Transverse colon (tissue), 4 donors: ENCODE measurements around the gene NCOA1. TPM values are rescaled to one million over a fixed set of nuclear protein-coding genes. Genes with fewer than 3 reads are reported as not detected.
A peak's percentile ranks its signal among the peaks of the same experiment; 100 is the strongest.

Experiments used
- DNase-seq: peaks from one replicate; pipeline ENCODE4 v3.0.0-alpha.2; 2019
- H3K27ac ChIP-seq, 4 donors: fragments of 200-600 bp; sonication (generic); 2 replicates each; pipeline ENCODE4 v1.5.1; 2016 to 2018; ENCODE audit warnings: inconsistent platforms in 4 of 4
- H3K27me3 ChIP-seq: fragments of 200-600 bp; sonication (generic); 2 replicates; pipeline ENCODE4 v1.5.1; 2017; ENCODE audit warnings: inconsistent platforms
- H3K36me3 ChIP-seq, 4 donors: fragments of 200-600 bp; sonication (generic); 2 replicates each; pipeline ENCODE4 v1.5.1; 2017 to 2019; ENCODE audit warnings: inconsistent platforms in 4 of 4
- H3K4me1 ChIP-seq, 4 donors: fragments of 200-600 bp; sonication (generic); 2 replicates each; pipeline ENCODE4 v1.5.1; 2017 to 2020; ENCODE audit warnings: inconsistent platforms in 4 of 4
- H3K4me3 ChIP-seq, 4 donors: fragments of 200-600 bp; sonication (generic); 1 replicate in 1 of 4; 2 replicates in 3 of 4; pipeline versions ENCODE4 v1.5.1 to v1.6.1; 2017 to 2019; ENCODE audit warnings: inconsistent platforms in 4 of 4
- H3K9me3 ChIP-seq, 2 donors: fragments of 200-600 bp; sonication (generic); 2 replicates each; pipeline ENCODE4 v1.5.1; 2017 to 2019; ENCODE audit warnings: inconsistent platforms in 2 of 2
- CTCF ChIP-seq, 5 experiments: fragments of 200-600 bp in 3 of 5; fragments of 450-650 bp in 2 of 5; sonication (generic) in 3 of 5; IDR thresholded peaks; 1 replicate in 2 of 5; 2 replicates in 3 of 5; pipeline ENCODE4 v1.5.1; 2016 to 2017; ENCODE audit warnings: antibody characterized with exemption in 5 of 5, inconsistent platforms in 3 of 5, mild to moderate bottlenecking in 2 of 5, moderate library complexity in 1 of 5
- EP300 ChIP-seq: sonication (generic); formaldehyde crosslinking; IDR thresholded peaks from one replicate; pipeline ENCODE4 v1.6.1; 2017; ENCODE audit warnings: antibody characterized with exemption, low read depth
- POLR2A ChIP-seq: fragments of 450-650 bp; IDR thresholded peaks from one replicate; pipeline ENCODE4 v1.6.1; 2016; ENCODE audit warnings: antibody characterized with exemption, mild to moderate bottlenecking, moderate library complexity
- POLR2AphosphoS5 ChIP-seq, 3 donors: sonication (generic); formaldehyde crosslinking; IDR thresholded peaks; one replicate each; pipeline ENCODE4 v1.6.1; 2016; ENCODE audit warnings: antibody characterized with exemption in 3 of 3
- WGBS, 2 donors: methylation state at CpG; one replicate each; pipeline ENCODE4 v1.1.5; 2018; ENCODE audit warnings: low coverage in 1 of 2; 5-methylcytosine and 5-hydroxymethylcytosine counted together
- in situ Hi-C, 4 donors: fragments of 200-750 bp; cut with MboI; loops; one replicate each; pipeline versions ENCODE4 v1.15.0 to v1.15.1; 2017; ENCODE audit warnings: low sequenced_read_pairs in 3 of 4, low pct_ligation_motif_present in 1 of 4, low pct_unique_long_range_greater_than_20kb in 1 of 4
- intact Hi-C: fragments of 100-400 bp; cut with DNase I; formaldehyde crosslinking; loops from one replicate; pipeline ENCODE4 v1.15.1; 2023; ENCODE audit warnings: low total_unique reads
- total RNA-seq, 4 donors: library from RNA; depleted of rRNA; stranded (reverse); fragments of >200 nt; gene quantifications; one replicate each; pipeline ENCODE4 v1.1.0, GENCODE V29; 2016

NCOA1 gene
- total RNA-seq, 4 donors from 2014 or later: 32.9 to 56.5 (median 47.9) TPM

GRCh38 chr2:24788816-24789215 lies 297.8 kb downstream of the NCOA1 start:
- WGBS, 2 donors: 45 to 65% methylated on average over 3 of the region's 3 CpGs
- Histone ChIP-seq H3K9me3 (no peaks in the 10 kb centered on the region), H3K4me1 (peaks cover 7 to 13% (median 10%) of the 10 kb centered on the region in 4 donors), H3K27ac (no peak overlapping the region), H3K4me3 (no peak overlapping the region), H3K36me3 (no peaks in the 10 kb centered on the region), H3K27me3 (no peaks in the 10 kb centered on the region)
- intact Hi-C loops (no loop called here), in situ Hi-C loops (no loop called here)
- no peak for DNase-seq
- TF ChIP-seq POLR2AphosphoS5 (IDR thresholded peaks at IDR 0.05) (no peak), EP300 (no peak), POLR2A (no peak), CTCF (IDR thresholded peaks at IDR 0.05) (no peak)

GRCh38 chr2:24791452-24791851 lies 300.4 kb downstream of the NCOA1 start:
- H3K4me3 ChIP-seq: no peak overlapping the region
- no peak overlapping the region for H3K27ac ChIP-seq
- intact Hi-C loops: no loop called here
- peaks cover 9 to 20% (median 14%) of the 10 kb centered on the region in 4 donors for H3K4me1 ChIP-seq
- H3K36me3 ChIP-seq: no peaks in the 10 kb centered on the region
- no peak for DNase-seq
- TF ChIP-seq POLR2AphosphoS5 (IDR thresholded peaks at IDR 0.05) (no peak), POLR2A (no peak), EP300 (no peak), CTCF (IDR thresholded peaks at IDR 0.05) (no peak)
- in situ Hi-C loops: no loop called here
- H3K27me3 ChIP-seq: no peaks in the 10 kb centered on the region
- 80 to 96% methylated on average over 1 to 5 of the region's 5 CpGs for WGBS, 2 donors
- no peaks in the 10 kb centered on the region for H3K9me3 ChIP-seq

- Histone ChIP-seq H3K4me1 (peaks cover 9 to 20% (median 14%) of the 10 kb centered on the region in 4 donors), H3K9me3 (no peaks in the 10 kb centered on the region), H3K4me3 (peak overlapping the region; percentile 57 to 90 (median 72)), H3K27ac (peak overlapping the region; percentile 94 to 99 (median 95)), H3K36me3 (no peaks in the 10 kb centered on the region), H3K27me3 (no peaks in the 10 kb centered on the region)
- DNase-seq: no peak
- TF ChIP-seq CTCF (IDR thresholded peaks at IDR 0.05): no peak
- TF ChIP-seq POLR2AphosphoS5 (IDR thresholded peaks at IDR 0.05): no peak
- TF ChIP-seq POLR2A: no peak
- TF ChIP-seq EP300: no peak
- WGBS, 2 donors: 2 to 29% methylated on average over 1 to 6 of the region's 6 CpGs
- intact Hi-C loops (no loop called here), in situ Hi-C loops (no loop called here)
Observed at GRCh38 chr2:24792542-24792873, 301.5 kb downstream of the NCOA1 start.

GRCh38 chr2:24792874-24793760 lies 302.1 kb downstream of the NCOA1 start, which contains the start of the genes CENPO and PTRHD1:
CENPO (plus strand) TSS chr2:24793425; CDS start chr2:24793920, 495 bp downstream.
PTRHD1 (minus strand) TSS chr2:24793391; CDS start chr2:24793377, 14 bp downstream.
- in situ Hi-C loops (no loop called here), intact Hi-C loops (no loop called here)
- peak; percentile 97 for DNase-seq
- TF ChIP-seq EP300 (no peak), POLR2AphosphoS5 (IDR thresholded peaks at IDR 0.05) (peak; percentile 33 to 76 (median 41)), POLR2A (peak; percentile 61), CTCF (IDR thresholded peaks at IDR 0.05) (peak; percentile 55 to 90 (median 72))
- H3K9me3 ChIP-seq: no peaks in the 10 kb centered on the region
- peak within 1 kb of the TSS; percentile 57 to 90 (median 72) for H3K4me3 ChIP-seq
- WGBS, 2 donors: 1% methylated on average over 64 of the region's 74 CpGs; no CpG with 5 or more reads in 1 of the 2 donors
- H3K27me3 ChIP-seq: no peaks in the 10 kb centered on the region
- no peaks in the 10 kb centered on the region for H3K36me3 ChIP-seq
- peaks cover 9 to 20% (median 14%) of the 10 kb centered on the region in 4 donors for H3K4me1 ChIP-seq
- H3K27ac ChIP-seq: peak within 1 kb of the TSS; percentile 94 to 99 (median 95)
